ENCODE measurements around the gene ITPR2.
"Not testable (repeated sequence)": the region's sequence is repeated elsewhere in the genome, so short reads cannot be mapped to it uniquely, and the experiment has no call there.

The ITPR2 gene

DNA sequence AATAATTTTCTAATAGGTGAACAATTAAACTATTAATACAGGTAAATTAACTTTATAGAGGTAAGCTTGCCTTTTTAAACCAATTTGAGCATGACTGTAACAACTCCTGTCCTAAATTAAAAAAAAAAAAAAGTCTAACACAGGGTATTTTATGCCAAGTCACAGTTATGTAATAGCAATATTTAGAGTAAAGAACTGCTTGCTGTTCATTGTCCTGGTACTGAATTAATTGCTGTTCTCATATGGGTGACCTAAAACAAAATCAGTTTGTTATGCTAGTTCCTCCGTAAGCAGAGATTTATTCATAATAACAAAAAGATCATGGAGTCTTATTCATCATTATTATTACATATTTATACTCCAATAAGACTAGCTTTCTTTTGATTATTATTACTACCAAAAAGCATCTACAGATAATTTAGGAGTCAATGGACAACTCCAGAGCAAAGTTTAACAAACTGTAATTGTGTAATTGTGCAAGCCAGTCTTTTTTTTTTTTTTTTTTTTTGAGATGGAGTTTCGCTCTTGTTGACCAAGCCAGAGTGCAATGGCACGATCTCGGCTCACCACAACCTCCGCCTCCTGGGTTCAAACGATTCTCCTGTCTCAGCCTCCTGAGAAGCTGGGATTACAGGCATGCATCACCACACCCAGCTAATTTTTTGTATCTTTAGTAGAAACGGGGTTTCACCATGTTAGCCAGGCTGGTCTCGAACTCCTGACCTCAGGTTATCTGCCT lies 98.3 kb downstream of the ITPR2 start:
- no peak for DNase-seq

GRCh38 chr12:26732005-26732908 lies 100.7 kb downstream of the ITPR2 start:
- no peak for DNase-seq

- no peak for DNase-seq
Measured at GRCh38 chr12:26730481-26731350, 102.3 kb downstream of the ITPR2 start.

- DNase-seq: not testable (repeated sequence)
Measured at GRCh38 chr12:26729137-26729671, 103.8 kb downstream of the ITPR2 start.

DNA sequence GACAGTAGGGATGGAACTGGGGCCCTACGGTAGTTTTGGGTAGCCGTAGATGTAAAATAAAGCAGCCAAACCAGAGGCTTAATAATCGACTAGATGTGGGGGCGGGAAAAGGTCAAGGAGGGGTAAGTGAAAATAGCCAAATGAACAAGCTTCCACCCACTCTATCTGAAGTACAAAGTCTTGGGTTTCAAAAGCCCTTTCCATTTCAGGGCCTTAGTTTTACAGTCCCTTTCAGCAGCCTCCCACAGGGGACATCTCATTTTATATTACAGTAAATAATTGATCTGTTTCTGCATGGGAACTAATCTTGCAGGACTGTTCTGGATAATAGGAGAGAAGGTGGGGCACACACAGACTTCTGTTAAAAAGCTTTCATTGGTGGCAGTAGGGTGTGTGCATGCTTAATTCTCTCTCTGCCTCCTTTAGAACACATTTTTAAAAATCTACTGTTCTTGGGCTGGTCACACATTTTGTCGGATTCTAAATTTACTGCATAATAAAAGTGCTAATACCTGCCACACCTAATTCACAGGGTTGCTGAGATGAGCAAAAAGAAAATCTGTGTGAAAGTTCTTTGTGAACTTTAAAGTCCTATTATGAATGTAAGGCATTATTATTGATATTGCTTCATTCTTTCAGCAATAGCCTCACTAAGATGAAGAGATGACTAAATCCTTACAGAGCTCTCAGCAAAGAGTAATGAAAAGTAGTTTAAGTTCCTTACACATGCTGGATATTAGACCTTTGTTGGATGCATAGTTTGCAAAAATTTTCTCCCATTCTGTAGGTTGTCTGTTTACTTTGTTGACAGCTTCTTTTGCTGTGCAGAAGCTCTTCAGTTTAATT lies 104.6 kb downstream of the ITPR2 start:
- DNase-seq: no peak

GRCh38 chr12:26727482-26728204 lies 105.4 kb downstream of the ITPR2 start:
- DNase-seq: no peak

GRCh38 chr12:26726956-26727355 lies 106.0 kb downstream of the ITPR2 start:
- no peak for DNase-seq

DNA sequence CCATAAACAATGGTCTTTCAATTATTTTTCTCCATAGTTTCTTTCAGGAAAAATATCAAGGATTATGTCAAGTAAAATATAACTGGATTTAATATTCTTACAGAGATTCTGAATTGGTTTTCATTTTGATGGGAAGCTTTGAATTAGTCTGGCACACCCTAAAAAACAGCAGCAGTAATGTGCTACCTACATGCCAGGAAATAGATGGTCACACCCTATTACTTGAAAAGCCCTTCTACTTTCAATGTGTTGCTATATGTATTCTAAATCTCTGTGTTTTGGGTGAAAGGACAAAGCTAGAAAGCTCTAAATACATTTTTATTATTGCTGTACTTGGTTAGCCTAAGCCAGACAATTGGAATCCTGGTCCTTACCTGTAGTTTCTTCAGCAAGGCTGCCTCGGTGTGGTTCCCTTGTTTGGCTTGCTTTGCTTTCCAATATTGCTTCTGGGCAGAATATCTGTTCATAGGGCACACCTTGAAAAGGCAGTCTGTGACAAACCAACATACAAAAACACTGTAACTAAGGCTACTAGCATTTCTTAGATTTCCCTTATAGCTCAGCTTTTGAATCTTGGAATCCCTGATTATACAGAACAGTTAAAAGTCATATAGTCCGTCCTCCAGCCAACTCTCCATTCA lies 107.6 kb downstream of the ITPR2 start:
- DNase-seq: no peak

DNA sequence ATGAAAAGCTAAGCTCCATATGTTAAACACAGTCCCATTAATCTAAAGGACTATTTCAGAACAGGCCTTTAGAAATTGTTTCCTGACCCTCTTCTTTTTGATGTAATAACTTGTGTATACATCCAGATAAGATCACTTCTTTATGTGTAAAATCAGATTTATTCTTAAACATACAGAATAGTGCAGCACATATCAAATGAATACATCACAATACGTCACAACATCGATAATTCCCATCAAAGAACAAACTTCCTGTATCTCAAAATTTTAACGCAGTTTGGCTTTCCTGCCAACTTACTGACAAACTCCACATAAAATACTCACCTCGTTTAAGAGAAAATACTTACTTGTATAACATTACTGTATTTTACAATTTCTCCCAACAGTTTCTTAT lies 108.7 kb downstream of the ITPR2 start:
- DNase-seq: no peak

DNA sequence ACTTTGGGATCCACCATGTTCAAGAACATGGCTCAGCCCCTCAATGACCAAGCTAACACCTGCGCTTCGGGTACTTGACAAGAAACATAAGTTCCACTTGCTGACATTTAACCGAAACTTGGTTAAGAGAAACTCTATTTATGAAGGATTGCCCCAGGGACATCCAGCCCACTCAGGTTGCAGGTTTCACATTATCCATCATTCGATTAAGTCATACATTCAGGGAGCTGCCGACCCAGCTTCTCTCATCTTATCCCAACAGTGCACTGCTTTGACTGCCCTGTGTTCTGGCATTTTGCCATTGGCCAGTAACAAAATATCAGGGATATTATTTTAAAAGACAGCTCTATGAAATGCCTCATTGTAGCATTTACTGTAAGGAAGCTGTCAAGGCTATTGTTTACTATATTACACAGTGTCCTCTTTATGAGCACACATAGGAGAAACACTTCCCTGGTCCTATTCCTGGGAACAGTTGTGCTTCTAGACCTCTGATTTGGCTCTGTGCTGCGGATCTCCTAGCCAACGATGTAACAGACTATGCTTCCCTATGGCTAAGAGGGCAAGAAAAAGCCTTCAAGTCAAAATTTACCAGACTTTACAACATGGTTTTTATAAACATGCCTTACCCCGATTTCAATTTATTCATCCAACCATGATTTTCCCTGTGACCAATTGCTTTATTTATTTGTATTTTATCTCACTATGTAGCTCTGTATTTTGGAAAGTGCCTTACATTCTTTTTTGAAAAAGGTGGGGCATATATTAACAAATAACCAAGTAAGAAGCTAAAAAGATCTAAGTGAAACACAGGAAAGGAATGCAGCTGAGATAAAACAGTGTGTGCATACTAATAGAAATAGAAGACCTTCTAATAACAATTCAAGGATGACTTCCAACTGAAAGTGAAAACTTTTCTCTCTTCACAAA lies 109.3 kb downstream of the ITPR2 start:
- no peak for DNase-seq

DNA sequence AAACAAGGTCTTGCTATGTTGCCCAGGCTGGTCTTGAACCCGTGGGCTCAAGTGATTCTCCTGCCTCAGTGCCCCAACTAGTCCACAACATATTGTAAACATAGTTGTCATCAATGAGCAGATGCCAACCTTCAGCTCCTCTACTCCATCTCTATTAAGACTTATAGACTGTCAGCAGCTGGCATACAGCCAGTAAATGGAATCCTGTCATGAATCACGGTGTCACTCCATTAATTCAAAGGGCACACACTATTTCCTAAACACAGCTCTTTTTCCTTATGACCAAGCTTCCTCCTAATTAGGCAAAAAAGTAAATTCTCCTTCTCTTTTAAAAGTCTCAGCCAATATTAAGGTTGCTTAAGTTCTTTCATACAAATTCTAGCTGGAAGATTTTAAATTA lies 111.2 kb downstream of the ITPR2 start:
- DNase-seq: no peak

DNA sequence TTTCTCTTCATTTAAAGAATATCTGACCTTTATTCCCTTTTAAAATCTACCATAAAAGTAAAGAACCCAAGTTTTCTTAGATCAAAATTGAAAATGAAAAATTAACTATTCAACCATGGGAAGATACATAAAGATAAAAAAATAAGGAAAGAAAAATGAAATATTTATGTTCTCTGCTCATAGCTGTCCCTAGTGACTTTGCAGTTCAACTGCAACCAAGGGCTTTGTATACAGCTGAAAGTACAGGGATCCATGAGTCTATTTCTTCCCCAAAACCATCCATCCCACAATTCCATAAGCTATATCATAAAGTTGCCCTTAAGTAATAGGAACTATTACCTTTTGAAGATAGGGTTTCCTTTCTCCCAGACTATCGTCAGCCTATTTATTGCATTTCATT lies 113.1 kb downstream of the ITPR2 start:
- DNase-seq: no peak

DNA sequence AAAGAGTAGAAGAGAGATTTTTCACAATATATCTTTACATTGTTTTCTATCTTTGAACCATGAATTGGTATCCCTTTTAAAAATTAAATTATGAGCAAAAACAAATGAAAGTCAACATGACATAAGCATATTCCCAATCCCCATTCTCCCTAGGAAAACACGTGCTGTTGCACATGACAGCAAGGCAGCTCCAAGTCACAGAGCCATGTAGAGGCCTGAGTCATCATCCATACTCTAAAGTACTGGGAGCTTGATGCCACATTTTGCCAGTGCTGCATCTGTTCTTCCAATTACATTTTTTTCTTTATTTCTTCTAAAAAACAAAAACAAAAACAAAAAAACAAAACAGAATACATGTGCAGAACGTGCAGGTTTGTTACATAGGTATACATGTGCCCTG lies 115.2 kb downstream of the ITPR2 start:
- DNase-seq: no peak

DNA sequence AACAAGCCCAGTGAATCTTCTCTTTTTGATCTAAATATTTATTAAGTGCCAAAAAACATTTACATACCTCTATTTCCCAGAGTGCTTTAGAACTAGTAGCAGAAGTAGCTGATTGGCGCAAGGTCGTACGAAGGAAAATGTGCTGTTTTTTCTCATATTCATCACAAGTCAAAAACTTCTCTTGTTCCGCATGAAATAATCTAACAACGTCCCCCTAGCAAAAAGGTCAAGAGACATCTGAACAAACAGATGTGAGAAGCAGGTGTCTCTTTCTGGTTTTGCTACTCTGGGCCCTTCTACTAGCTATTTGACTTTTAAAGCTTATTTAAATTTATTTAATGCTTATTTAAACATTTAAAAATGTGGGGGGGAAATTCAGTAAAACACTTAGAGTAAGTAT lies 117.8 kb downstream of the ITPR2 start:
- DNase-seq: no peak

GRCh38 chr12:26713885-26714383 lies 119.1 kb downstream of the ITPR2 start:
- DNase-seq: no peak

- DNase-seq: no peak
Measured at GRCh38 chr12:26712892-26713291, 120.1 kb downstream of the ITPR2 start.

DNA sequence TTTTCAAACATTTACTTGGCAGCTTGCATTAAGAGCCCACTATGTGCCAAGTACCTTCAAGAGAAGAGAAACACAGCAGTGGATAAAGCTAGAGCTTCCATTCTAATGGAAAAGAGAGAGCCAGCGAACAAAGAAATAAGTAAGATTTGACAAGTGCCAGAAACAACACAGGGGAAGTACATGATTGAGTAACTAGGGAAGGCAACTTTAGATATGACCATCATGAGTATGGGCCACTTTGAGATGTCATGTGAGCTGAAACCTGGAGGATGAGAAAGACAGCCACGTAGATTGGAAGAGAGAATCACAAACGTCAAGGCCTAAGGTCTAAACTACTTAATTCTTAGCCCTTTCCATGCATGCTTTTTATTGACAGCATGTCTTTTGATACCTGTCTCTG lies 121.4 kb downstream of the ITPR2 start:
- no peak for DNase-seq

- DNase-seq: no peak
Measured at GRCh38 chr12:26711072-26711471, 121.9 kb downstream of the ITPR2 start.

Data from nucleus accumbens (tissue), 56 donors.